Measurements from ENCODE around the gene NOX4. TPM values are rescaled to one million over a fixed set of nuclear protein-coding genes. Genes with fewer than 3 reads are reported as not detected.

NOX4 gene
- total RNA-seq, 1 experiment from 2014 or later, result 1.5 TPM

DNA sequence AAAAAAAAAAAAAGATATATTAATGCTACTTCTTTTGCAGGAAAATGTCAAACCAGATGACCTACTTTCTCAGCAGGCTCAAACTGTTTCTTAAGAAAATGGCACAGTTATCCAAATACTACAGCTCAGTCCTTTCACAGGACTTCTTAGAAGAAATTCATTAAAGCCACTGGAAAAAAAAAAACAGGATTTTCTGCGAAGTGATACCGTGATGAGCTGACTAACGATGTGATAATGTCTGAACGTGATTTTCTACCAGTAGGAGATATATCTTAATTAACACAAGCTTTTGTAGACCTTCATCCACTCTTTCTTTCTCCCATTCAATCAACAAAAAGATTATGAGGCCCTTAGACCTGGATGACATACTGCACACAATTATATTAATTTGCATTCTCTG lies 132.4 kb downstream of the NOX4 start:
- ChIA-PET CTCF (no interaction called here), POLR2A (interaction anchor here (0.6 kb wide), 1 partner anchor 417 kb away, joined by 3 read pairs; no protein-coding TSS in a partner anchor)
- TF ChIP-seq, protein P1, sequence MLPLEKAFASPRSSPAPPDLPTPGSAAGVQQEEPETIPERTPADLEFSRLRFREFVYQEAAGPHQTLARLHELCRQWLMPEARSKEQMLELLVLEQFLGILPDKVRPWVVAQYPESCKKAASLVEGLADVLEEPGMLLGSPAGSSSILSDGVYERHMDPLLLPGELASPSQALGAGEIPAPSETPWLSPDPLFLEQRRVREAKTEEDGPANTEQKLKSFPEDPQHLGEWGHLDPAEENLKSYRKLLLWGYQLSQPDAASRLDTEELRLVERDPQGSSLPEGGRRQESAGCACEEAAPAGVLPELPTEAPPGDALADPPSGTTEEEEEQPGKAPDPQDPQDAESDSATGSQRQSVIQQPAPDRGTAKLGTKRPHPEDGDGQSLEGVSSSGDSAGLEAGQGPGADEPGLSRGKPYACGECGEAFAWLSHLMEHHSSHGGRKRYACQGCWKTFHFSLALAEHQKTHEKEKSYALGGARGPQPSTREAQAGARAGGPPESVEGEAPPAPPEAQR (CRISPR knock-in tag; IDR thresholded peaks at IDR 0.05), result no peak
- TF ChIP-seq, protein P2, sequence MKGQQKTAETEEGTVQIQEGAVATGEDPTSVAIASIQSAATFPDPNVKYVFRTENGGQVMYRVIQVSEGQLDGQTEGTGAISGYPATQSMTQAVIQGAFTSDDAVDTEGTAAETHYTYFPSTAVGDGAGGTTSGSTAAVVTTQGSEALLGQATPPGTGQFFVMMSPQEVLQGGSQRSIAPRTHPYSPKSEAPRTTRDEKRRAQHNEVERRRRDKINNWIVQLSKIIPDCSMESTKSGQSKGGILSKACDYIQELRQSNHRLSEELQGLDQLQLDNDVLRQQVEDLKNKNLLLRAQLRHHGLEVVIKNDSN (CRISPR knock-in tag; IDR thresholded peaks at IDR 0.05), result no peak
- TF ChIP-seq SP1 (CRISPR knock-in tag; conservative IDR thresholded peaks at IDR 0.05), result no peak
- TF ChIP-seq GTF2I (CRISPR knock-in tag; conservative IDR thresholded peaks at IDR 0.05), result no peak
- TF ChIP-seq ZNF263 (CRISPR knock-in tag; IDR thresholded peaks at IDR 0.05; ENCODE audit: low read depth), result no peak
- no peak for TF ChIP-seq ZNF138 (CRISPR knock-in tag; conservative IDR thresholded peaks at IDR 0.05)
- no peak for TF ChIP-seq SOX15 (CRISPR knock-in tag; IDR thresholded peaks at IDR 0.05)
- TF ChIP-seq MXD4 (CRISPR knock-in tag; IDR thresholded peaks at IDR 0.05; ENCODE audit: borderline replicate concordance), result no peak
- TF ChIP-seq MYBL2 (CRISPR knock-in tag; IDR thresholded peaks at IDR 0.05), result no peak
- no peak for TF ChIP-seq ELF4 (CRISPR knock-in tag; IDR thresholded peaks at IDR 0.05; ENCODE audit: low read depth)
- TF ChIP-seq, protein P3, sequence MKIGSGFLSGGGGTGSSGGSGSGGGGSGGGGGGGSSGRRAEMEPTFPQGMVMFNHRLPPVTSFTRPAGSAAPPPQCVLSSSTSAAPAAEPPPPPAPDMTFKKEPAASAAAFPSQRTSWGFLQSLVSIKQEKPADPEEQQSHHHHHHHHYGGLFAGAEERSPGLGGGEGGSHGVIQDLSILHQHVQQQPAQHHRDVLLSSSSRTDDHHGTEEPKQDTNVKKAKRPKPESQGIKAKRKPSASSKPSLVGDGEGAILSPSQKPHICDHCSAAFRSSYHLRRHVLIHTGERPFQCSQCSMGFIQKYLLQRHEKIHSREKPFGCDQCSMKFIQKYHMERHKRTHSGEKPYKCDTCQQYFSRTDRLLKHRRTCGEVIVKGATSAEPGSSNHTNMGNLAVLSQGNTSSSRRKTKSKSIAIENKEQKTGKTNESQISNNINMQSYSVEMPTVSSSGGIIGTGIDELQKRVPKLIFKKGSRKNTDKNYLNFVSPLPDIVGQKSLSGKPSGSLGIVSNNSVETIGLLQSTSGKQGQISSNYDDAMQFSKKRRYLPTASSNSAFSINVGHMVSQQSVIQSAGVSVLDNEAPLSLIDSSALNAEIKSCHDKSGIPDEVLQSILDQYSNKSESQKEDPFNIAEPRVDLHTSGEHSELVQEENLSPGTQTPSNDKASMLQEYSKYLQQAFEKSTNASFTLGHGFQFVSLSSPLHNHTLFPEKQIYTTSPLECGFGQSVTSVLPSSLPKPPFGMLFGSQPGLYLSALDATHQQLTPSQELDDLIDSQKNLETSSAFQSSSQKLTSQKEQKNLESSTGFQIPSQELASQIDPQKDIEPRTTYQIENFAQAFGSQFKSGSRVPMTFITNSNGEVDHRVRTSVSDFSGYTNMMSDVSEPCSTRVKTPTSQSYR (CRISPR knock-in tag; IDR thresholded peaks at IDR 0.05), result no peak
- no peak for TF ChIP-seq FOXP1 (CRISPR knock-in tag; IDR thresholded peaks at IDR 0.05; ENCODE audit: borderline replicate concordance)
- TF ChIP-seq EMX1 (CRISPR knock-in tag; IDR thresholded peaks at IDR 0.05), result no peak
- TF ChIP-seq, protein P4, sequence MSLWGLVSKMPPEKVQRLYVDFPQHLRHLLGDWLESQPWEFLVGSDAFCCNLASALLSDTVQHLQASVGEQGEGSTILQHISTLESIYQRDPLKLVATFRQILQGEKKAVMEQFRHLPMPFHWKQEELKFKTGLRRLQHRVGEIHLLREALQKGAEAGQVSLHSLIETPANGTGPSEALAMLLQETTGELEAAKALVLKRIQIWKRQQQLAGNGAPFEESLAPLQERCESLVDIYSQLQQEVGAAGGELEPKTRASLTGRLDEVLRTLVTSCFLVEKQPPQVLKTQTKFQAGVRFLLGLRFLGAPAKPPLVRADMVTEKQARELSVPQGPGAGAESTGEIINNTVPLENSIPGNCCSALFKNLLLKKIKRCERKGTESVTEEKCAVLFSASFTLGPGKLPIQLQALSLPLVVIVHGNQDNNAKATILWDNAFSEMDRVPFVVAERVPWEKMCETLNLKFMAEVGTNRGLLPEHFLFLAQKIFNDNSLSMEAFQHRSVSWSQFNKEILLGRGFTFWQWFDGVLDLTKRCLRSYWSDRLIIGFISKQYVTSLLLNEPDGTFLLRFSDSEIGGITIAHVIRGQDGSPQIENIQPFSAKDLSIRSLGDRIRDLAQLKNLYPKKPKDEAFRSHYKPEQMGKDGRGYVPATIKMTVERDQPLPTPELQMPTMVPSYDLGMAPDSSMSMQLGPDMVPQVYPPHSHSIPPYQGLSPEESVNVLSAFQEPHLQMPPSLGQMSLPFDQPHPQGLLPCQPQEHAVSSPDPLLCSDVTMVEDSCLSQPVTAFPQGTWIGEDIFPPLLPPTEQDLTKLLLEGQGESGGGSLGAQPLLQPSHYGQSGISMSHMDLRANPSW (CRISPR knock-in tag; conservative IDR thresholded peaks at IDR 0.05; ENCODE audit: low read depth), result no peak
- no peak for TF ChIP-seq NFE2L1 (CRISPR knock-in tag; IDR thresholded peaks at IDR 0.05)
- TF ChIP-seq IRF2 (CRISPR knock-in tag; IDR thresholded peaks at IDR 0.05; ENCODE audit: borderline replicate concordance, low read depth), result no peak
- TF ChIP-seq ZNF396 (CRISPR knock-in tag; IDR thresholded peaks at IDR 0.05; ENCODE audit: borderline replicate concordance), result no peak
- TF ChIP-seq, protein P5, sequence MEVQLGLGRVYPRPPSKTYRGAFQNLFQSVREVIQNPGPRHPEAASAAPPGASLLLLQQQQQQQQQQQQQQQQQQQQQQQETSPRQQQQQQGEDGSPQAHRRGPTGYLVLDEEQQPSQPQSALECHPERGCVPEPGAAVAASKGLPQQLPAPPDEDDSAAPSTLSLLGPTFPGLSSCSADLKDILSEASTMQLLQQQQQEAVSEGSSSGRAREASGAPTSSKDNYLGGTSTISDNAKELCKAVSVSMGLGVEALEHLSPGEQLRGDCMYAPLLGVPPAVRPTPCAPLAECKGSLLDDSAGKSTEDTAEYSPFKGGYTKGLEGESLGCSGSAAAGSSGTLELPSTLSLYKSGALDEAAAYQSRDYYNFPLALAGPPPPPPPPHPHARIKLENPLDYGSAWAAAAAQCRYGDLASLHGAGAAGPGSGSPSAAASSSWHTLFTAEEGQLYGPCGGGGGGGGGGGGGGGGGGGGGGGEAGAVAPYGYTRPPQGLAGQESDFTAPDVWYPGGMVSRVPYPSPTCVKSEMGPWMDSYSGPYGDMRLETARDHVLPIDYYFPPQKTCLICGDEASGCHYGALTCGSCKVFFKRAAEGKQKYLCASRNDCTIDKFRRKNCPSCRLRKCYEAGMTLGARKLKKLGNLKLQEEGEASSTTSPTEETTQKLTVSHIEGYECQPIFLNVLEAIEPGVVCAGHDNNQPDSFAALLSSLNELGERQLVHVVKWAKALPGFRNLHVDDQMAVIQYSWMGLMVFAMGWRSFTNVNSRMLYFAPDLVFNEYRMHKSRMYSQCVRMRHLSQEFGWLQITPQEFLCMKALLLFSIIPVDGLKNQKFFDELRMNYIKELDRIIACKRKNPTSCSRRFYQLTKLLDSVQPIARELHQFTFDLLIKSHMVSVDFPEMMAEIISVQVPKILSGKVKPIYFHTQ (CRISPR knock-in tag; IDR thresholded peaks at IDR 0.05), result no peak
- TF ChIP-seq, protein P6, sequence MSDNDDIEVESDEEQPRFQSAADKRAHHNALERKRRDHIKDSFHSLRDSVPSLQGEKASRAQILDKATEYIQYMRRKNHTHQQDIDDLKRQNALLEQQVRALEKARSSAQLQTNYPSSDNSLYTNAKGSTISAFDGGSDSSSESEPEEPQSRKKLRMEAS (CRISPR knock-in tag; IDR thresholded peaks at IDR 0.05), result no peak
- Mint-ChIP-seq H3K4me3 (no peak overlapping the region), H3K4me1 (peaks cover 26% of the 10 kb centered on the region), H3K9me3 (peaks cover 8% of the 10 kb centered on the region), H3K36me3 (peaks cover 5% of the 10 kb centered on the region; the same call in 1 of the 2 replicates), H3K27ac (no peak overlapping the region), H3K27me3 (ENCODE audit: low read depth) (no peaks in the 10 kb centered on the region)
- ATAC-seq (no peak), DNase-seq (ENCODE audit: low spot score) (no peak)
